CD4-positive, alpha-beta T cell treated with Interleukin-10 for 1 hour (primary cell): ENCODE data around the gene RTP1.
"Not testable (repeated sequence)": the region's sequence is repeated elsewhere in the genome, so short reads cannot be mapped to it uniquely, and the experiment has no call there.

Source experiments
- DNase-seq: peaks from one replicate; pipeline ENCODE4 v3.0.0-alpha.2; 2020

RTP1 gene, protein sequence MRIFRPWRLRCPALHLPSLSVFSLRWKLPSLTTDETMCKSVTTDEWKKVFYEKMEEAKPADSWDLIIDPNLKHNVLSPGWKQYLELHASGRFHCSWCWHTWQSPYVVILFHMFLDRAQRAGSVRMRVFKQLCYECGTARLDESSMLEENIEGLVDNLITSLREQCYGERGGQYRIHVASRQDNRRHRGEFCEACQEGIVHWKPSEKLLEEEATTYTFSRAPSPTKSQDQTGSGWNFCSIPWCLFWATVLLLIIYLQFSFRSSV

DNA sequence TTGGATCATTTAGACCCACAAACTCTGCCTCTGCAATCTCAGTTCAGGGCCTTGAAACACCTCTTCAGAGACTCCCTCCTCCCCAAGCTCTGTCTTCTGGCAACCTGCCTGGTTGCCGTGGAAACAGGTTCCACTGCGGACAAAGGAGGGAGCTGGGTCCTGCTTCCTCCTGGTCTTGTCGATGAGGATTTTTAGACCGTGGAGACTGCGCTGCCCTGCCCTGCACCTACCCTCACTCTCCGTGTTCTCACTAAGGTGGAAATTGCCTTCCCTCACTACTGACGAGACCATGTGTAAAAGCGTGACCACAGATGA, at the start of gene RTP1:
RTP1 (plus strand) TSS at position 152 of the 315 bp plus-strand sequence; CDS start at position 182, 30 bp downstream.
- no peak for DNase-seq

GRCh38 chr3:187150186-187150585, 47.1 kb upstream of the RTP1 start:
- DNase-seq = no peak

DNA sequence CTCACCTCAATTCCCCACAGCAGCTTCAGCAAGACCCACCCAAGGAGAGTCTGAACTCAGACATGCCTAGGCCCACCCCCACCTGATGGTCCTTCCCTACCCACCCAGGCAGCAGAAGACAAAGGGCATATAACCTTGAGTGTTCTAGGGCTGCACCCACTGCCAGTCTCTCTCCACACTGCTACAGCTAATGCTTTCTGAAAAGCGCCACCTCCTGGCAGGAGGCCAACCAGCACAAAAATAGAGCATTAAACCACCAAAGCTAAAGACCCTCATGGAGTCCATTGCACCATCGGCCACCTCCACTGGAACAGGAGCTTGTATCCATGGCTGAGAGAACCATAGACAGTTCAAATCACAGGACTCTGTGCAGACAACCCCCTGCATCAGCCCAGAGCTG, 46.7 kb upstream of the RTP1 start:
- peak; percentile 73 for DNase-seq

- DNase-seq = no peak
These were observed 35.7 kb upstream of the RTP1 start for GRCh38 chr3:187161556-187161955.

- no peak for DNase-seq
These were observed 34.9 kb upstream of the RTP1 start for GRCh38 chr3:187162265-187162953.

DNA sequence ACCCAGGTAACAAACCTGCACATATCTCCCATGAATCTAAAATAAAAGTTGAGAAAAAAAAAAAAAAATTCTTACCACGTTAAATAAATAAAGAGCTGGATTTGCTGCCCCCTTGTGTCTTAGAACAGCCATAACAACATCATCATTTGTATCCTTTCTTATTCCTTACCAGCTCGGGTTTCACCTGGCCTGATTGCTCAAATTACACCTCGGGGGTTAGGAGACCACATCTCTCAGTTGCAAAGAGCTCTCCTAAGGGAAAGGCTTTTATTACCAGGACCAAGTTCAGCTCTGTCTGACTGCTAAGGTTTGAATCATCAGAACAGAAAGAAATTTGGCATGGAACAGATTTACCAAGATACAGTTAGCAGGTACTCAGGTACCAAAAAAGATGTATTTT, 32.1 kb upstream of the RTP1 start:
- peak; percentile 76 for DNase-seq

- no peak for DNase-seq
These were observed 30.5 kb upstream of the RTP1 start for GRCh38 chr3:187166750-187167149.

- DNase-seq = no peak
These were observed 29.5 kb upstream of the RTP1 start for GRCh38 chr3:187167777-187168176.

- no peak for DNase-seq
These were observed 27.9 kb upstream of the RTP1 start for GRCh38 chr3:187169231-187169960.

DNA sequence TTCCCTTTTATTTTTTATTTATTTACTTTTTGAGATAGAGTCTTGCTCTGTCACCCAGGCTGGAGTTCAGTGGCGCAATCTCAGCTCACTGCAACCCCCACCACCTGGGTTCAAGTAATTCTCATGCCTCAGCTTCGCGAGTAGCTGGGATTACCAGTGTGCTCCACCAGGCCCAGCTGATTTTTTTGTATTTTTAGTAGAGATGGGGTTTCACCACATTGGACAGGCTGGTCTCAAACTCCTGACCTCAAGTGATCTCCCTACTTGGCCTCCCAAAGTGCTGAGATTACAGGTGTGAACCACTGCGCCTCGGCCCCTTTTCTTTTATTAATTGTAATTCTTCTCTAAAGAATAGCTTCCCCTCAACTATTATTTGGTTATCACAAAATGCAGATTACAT, 26.4 kb upstream of the RTP1 start:
- not testable (repeated sequence) for DNase-seq

GRCh38 chr3:187172929-187173328, 24.4 kb upstream of the RTP1 start:
- no peak for DNase-seq

- DNase-seq = no peak
These were observed 15.7 kb upstream of the RTP1 start for GRCh38 chr3:187181454-187182170.

DNA sequence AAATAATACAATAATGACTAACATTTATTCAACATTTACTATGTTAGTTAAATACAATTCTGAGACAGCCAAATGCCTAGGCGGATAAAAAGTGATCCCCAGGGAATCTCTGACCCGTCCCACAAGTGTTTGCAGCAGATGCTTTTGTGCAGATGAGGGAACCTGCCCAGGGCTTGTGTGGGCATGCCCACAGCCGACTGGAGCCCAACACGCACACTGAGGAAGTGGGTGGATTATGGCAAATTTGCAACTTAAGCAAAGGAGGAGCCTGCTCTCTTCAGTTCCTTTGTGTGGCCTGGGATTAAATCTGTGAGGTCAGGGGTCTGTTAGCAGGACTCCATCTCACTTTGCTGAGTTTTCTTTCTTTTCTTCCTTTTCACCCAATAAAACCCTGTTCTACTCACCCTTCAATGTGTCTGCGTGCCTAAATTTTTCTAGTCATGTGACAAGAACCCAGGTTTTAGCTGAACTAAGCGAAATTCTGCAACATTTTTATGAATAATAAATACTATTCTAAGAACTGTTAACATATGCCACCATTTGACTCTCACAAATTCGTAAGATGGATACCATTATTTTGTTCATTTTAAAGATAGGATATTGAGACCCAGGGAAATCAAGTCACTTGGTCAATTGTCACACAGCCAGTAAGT, 13.9 kb upstream of the RTP1 start:
- DNase-seq = no peak

DNA sequence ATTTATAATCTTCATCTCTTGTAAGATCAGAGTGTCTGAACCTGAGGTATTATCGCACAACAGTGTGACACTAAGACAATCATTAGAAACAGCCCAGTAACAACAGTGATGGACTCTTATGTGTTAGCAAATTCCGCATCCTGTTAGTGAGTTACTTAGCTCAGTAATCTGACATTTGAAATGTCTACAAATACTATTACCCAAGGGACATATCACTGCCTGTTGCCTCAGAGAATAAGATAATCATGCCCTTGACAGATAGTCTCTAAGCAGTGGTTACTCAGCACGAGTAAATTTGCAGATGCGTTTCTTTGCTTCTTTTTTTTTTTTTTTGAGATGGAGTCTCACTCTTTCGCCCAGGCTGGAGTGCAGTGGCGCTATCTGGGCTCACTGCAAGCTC, 13.4 kb upstream of the RTP1 start:
- no peak for DNase-seq

DNA sequence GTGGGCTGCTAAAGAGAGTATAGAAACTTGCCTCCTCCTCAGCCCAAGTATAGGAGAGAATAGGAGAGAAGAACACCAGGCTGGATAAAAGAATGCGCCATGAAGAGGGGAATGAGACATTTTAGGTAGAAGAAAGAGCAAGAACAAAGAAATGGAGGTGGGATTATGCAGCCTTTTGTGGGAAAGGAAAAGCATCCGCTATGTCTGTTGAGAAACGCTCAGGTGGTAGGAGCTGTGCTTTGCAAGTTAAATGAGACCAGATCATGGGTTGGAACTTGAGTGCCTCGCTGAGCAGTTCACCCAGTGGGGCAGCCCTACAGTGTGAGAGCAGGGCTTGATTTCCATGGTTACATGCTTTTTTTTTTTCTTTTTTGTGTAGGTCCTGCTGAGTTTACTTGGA, 11.5 kb upstream of the RTP1 start:
- no peak for DNase-seq

GRCh38 chr3:187186375-187186774, 10.9 kb upstream of the RTP1 start:
- DNase-seq = no peak

- no peak for DNase-seq
These were observed 10.4 kb upstream of the RTP1 start for GRCh38 chr3:187186801-187187421.

DNA sequence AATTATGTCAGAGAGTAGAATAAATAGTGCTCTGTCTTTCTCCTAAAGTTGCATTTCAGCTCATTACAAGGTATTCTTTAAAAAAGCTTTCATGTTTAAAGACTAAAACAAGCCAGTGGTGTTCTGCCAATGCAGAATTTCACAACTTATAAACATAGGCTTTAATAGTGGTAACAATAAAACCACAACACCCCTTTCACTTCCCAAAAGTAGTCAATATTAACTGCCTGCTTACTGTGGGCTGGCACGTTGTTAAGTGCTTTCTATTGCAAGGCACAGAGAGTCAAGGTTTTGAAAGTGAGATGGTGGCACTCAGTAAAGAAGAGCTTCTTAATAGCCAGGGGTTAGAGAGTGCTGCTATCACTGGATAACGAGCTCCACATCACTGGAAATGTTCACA, 8.4 kb upstream of the RTP1 start:
- no peak for DNase-seq

- DNase-seq = no peak
These were observed 6.0 kb upstream of the RTP1 start for GRCh38 chr3:187191271-187191670.

DNA sequence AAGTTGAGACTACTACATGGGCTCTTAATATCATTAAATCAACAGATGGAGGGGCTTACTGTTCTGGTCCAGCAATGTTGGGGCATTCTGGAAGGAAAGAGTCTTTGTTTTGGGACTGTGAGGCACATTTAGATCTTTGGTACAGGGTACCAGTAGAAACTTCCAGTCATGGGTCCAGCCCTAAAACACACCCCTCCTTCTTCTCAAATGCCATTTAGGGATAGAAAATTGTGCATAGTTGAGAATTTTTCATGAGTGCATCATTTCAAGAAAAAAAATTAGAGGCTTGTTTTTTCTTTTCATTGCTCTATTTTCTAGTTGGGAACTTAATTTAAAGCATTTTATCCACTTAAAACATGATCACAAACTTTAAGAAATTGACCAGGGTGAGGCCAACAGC, 4.1 kb upstream of the RTP1 start:
- DNase-seq = no peak

GRCh38 chr3:187196573-187197334, 532 bp upstream of the RTP1 start:
- DNase-seq = no peak

- no peak for DNase-seq
These were observed 1.2 kb downstream of the RTP1 start for GRCh38 chr3:187198490-187198889.
